Measurements from ENCODE around the gene TMEM181.
"Not testable (repeated sequence)": the region's sequence is repeated elsewhere in the genome, so short reads cannot be mapped to it uniquely, and the experiment has no call there.

Gene TMEM181

DNA sequence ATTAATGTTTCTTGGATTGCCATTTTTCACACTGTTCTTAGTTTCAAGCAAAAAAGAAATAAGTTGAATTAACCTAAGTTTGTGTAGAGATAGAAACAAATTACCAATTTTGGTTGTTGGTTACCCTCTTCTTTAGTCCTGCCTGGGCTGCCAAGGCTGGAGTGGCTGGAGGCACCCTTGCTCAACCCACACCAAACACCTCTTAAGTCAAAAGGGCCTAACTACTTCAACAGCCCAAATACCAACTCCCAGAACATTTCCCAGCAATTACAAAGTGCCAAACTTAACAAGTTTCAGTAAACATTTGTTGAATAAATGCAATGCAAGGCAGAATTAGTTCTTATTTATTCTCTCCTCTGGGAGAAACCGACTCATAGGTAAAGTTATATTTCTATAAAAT, 38.1 kb upstream of the TMEM181 start:
- TF ChIP-seq, protein P1, sequence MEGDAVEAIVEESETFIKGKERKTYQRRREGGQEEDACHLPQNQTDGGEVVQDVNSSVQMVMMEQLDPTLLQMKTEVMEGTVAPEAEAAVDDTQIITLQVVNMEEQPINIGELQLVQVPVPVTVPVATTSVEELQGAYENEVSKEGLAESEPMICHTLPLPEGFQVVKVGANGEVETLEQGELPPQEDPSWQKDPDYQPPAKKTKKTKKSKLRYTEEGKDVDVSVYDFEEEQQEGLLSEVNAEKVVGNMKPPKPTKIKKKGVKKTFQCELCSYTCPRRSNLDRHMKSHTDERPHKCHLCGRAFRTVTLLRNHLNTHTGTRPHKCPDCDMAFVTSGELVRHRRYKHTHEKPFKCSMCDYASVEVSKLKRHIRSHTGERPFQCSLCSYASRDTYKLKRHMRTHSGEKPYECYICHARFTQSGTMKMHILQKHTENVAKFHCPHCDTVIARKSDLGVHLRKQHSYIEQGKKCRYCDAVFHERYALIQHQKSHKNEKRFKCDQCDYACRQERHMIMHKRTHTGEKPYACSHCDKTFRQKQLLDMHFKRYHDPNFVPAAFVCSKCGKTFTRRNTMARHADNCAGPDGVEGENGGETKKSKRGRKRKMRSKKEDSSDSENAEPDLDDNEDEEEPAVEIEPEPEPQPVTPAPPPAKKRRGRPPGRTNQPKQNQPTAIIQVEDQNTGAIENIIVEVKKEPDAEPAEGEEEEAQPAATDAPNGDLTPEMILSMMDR (IDR thresholded peaks at IDR 0.05; ENCODE audit: low read depth, low read length), result no peak
- no peaks in the 10 kb centered on the region for H3K27me3 ChIP-seq (ENCODE audit: insufficient read depth, low read depth, severe bottlenecking)
- no peaks in the 10 kb centered on the region for H3K36me3 ChIP-seq
- H3K4me3 ChIP-seq (ENCODE audit: low read depth, low read length), result no peak overlapping the region
- DNase-seq, result no peak
- no peak overlapping the region for H3K27ac ChIP-seq
- no peaks in the 10 kb centered on the region for H3K9me3 ChIP-seq (ENCODE audit: severe bottlenecking)

DNA sequence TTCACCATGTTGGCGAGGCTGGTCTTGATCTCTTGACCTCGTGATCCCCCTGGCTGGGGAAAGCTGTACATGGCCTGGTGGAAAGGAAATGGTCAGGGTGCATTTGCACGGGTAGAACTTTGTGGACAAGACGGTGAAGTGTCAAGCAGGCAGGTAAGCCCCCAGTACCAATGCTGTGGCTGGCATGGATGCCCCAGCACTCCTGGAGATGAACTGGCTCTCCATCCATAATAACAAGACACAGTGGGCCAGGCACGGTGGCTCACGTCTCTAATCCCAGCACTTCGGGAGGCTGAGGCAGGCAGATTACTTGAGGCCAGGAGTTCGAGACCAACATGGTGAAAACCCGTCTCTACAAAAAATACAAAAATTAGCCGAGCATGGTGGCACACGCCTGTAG, 37.3 kb upstream of the TMEM181 start:
- H3K27me3 ChIP-seq (ENCODE audit: insufficient read depth, low read depth, severe bottlenecking), result no peaks in the 10 kb centered on the region
- H3K27ac ChIP-seq, result no peak overlapping the region
- no peak for DNase-seq
- TF ChIP-seq, protein P1 (IDR thresholded peaks at IDR 0.05; ENCODE audit: low read depth, low read length), result no peak
- no peaks in the 10 kb centered on the region for H3K36me3 ChIP-seq
- peaks cover 5% of the 10 kb centered on the region for H3K9me3 ChIP-seq (ENCODE audit: severe bottlenecking)
- no peak overlapping the region for H3K4me3 ChIP-seq (ENCODE audit: low read depth, low read length)

DNA sequence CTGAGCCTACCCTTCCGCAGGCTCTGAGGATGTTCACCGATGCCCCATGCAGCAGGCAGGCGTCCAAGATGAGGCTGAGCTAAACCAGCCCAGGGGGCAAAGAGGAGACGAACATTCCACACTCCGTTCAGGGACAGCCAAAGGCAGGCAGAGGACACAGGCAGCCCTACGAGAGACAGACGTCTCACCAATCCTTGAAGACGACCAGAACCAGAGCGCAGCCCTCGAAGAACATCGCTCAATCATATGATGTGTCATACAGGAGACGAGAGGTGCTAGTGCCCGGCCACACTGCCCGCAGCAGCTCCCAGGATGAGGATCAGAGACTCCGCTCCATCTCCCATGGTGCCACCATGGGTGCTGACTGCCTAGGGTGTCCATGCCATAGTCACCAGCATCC, 35.6 kb upstream of the TMEM181 start:
- Histone ChIP-seq H3K9me3 (ENCODE audit: severe bottlenecking) (peaks cover 9% of the 10 kb centered on the region), H3K27ac (no peak overlapping the region), H3K36me3 (no peaks in the 10 kb centered on the region), H3K27me3 (ENCODE audit: insufficient read depth, low read depth, severe bottlenecking) (no peaks in the 10 kb centered on the region), H3K4me3 (ENCODE audit: low read depth, low read length) (no peak overlapping the region)
- TF ChIP-seq, protein P1 (IDR thresholded peaks at IDR 0.05; ENCODE audit: low read depth, low read length), result no peak
- DNase-seq, result no peak

DNA sequence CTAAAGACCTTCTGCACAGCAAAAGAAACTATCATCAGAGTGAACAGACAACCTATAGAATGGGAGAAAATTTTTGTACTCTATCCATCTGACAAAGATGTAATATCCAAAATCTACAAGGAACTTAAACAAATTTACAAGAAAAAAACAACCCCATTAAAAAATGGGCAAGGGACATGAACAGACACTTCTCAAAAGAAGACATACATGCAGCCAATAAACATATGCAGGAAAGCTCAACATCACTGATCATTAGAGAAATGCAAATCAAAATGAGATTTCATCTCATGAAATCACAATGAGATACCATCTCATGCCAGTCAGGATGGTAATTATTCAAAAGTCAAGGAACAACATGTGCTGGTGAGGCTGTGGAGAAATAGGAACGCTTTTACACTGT, 32.0 kb upstream of the TMEM181 start:
- DNase-seq; H3K4me3 ChIP-seq (ENCODE audit: low read depth, low read length); H3K36me3 ChIP-seq; H3K9me3 ChIP-seq (ENCODE audit: severe bottlenecking); H3K27me3 ChIP-seq (ENCODE audit: insufficient read depth, low read depth, severe bottlenecking); H3K27ac ChIP-seq: not testable (repeated sequence)

DNA sequence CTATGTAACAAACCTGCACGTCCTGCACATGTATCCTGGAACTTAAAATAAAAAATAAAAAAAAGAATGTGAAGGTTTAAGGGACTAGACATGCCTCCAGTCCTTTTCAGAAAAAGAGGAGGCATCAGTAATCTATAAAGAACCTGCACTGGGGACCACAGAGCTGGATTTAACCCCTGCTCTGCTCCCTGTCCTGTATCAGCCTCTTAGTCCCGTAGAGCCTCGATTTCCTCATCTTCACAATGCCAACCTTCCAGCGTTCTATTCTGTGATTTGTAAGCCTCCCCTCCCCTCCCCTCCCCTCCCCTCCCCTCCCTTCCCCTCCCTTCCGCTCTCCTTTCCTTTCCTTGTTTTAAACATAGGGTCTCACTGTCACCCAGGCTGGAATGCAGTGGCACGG, 31.1 kb upstream of the TMEM181 start:
- H3K4me3 ChIP-seq (ENCODE audit: low read depth, low read length), result no peak overlapping the region
- TF ChIP-seq, protein P1 (IDR thresholded peaks at IDR 0.05; ENCODE audit: low read depth, low read length), result no peak
- no peak for DNase-seq
- H3K27ac ChIP-seq, result no peak overlapping the region
- peaks cover 9% of the 10 kb centered on the region for H3K9me3 ChIP-seq (ENCODE audit: severe bottlenecking)
- H3K36me3 ChIP-seq, result no peaks in the 10 kb centered on the region
- no peaks in the 10 kb centered on the region for H3K27me3 ChIP-seq (ENCODE audit: insufficient read depth, low read depth, severe bottlenecking)

DNA sequence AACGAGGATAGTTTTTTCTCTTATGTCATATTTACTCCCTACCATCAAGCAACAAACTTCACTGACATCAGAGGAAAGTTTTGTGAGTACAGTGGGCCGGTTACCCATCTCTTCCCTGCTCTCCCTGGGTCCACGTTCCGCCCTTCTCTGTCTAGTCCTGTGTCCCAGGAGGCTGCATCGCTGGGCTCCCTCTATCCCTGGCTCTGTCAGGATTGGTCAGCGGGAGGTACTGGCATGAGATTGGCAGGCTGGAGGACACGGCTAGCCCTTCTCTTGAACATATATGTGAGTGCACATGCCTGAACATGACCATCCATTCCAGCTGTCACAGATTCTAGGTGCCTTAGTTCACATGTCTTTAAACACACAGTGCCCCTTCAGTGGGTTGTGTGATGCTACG, 30.3 kb upstream of the TMEM181 start:
- TF ChIP-seq, protein P1 (IDR thresholded peaks at IDR 0.05; ENCODE audit: low read depth, low read length), result no peak
- no peak for DNase-seq
- no peaks in the 10 kb centered on the region for H3K27me3 ChIP-seq (ENCODE audit: insufficient read depth, low read depth, severe bottlenecking)
- no peak overlapping the region for H3K27ac ChIP-seq
- H3K4me3 ChIP-seq (ENCODE audit: low read depth, low read length), result no peak overlapping the region
- H3K9me3 ChIP-seq (ENCODE audit: severe bottlenecking), result peaks cover 9% of the 10 kb centered on the region
- no peaks in the 10 kb centered on the region for H3K36me3 ChIP-seq

All from WERI-Rb-1 (cell line).